HCT116 (cell line): ENCODE data around the gene PYROXD2. TPM values are rescaled to one million over a fixed set of nuclear protein-coding genes. Genes with fewer than 3 reads are reported as not detected.

Source experiments
- ATF3 ChIP-seq: IDR thresholded peaks from 2 replicates; pipeline ENCODE4 v1.6.1; 2012
- CBX3 ChIP-seq: IDR thresholded peaks from 2 replicates; pipeline ENCODE4 v1.6.1; 2012; ENCODE audit warnings: low read depth
- REST ChIP-seq: IDR thresholded peaks from 2 replicates; pipeline ENCODE4 v1.6.1; 2012; ENCODE audit warnings: low read depth
- YY1 ChIP-seq: IDR thresholded peaks from 2 replicates; pipeline ENCODE4 v1.6.1; 2011; ENCODE audit warnings: low read length, low read depth, moderate library complexity, mild to moderate bottlenecking; ENCODE audit not compliant: insufficient replicate concordance; ENCODE audit errors: extremely low read depth
- ZBTB33 ChIP-seq: IDR thresholded peaks from 2 replicates; pipeline ENCODE4 v1.6.1; 2011; ENCODE audit warnings: mild to moderate bottlenecking, low read length, moderate library complexity; ENCODE audit not compliant: insufficient replicate concordance; ENCODE audit errors: extremely low read depth
- ZFX ChIP-seq: fragments of 450-650 bp; IDR thresholded peaks from 2 replicates; pipeline ENCODE4 v1.6.1; 2017
- total RNA-seq: library from RNA; stranded (reverse); gene quantifications from one replicate; pipeline ENCODE4 v1.2.1, GENCODE V29; 2021; ENCODE audit not compliant: unreplicated experiment

Gene PYROXD2
- total RNA-seq, 1 experiment from 2014 or later: 14.2 TPM

GRCh38 chr10:98435178-98435577 lies 20.2 kb upstream of the PYROXD2 start (continued):
- TF ChIP-seq REST (no peak), CBX3 (no peak), ATF3 (no peak), YY1 (no peak), ZBTB33 (no peak), ZFX (no peak)
